OCI-LY1 (cell line): ENCODE measurements around the gene PLA2G3.

Source experiments
- H2AFZ ChIP-seq: fragments of 200-600 bp; sonication (generic), shearing (Covaris generic); 2 replicates; pipeline ENCODE4 v1.6.0; 2014; ENCODE audit warnings: antibody characterized with exemption, mild to moderate bottlenecking, low read length
- H3F3A ChIP-seq: fragments of 200-600 bp; sonication (generic), shearing (Covaris generic); 2 replicates; pipeline ENCODE4 v1.6.0; 2014; ENCODE audit warnings: mild to moderate bottlenecking, antibody characterized with exemption, low read length, moderate library complexity; ENCODE audit not compliant: insufficient read depth
- H3K27ac ChIP-seq: fragments of 200-600 bp; sonication (generic); 2 replicates; pipeline ENCODE4 v1.5.1; 2014; ENCODE audit warnings: low read length, mixed run types, mild to moderate bottlenecking, low read depth; ENCODE audit not compliant: poor library complexity, severe bottlenecking
- H3K27me3 ChIP-seq: fragments of 200-600 bp; sonication (generic); 2 replicates; pipeline ENCODE4 v1.6.0; 2014; ENCODE audit warnings: antibody characterized with exemption, mild to moderate bottlenecking, low read length, moderate library complexity; ENCODE audit not compliant: insufficient read depth
- H3K36me3 ChIP-seq: fragments of 200-600 bp; sonication (generic); 2 replicates; pipeline ENCODE4 v1.6.1; 2014; ENCODE audit warnings: mild to moderate bottlenecking, antibody characterized with exemption, low read length, moderate library complexity, mixed read lengths; ENCODE audit not compliant: insufficient read depth
- H3K4me1 ChIP-seq: fragments of 200-600 bp; sonication (generic); 2 replicates; pipeline ENCODE4 v1.5.1; 2014; ENCODE audit warnings: mild to moderate bottlenecking, low read length, moderate library complexity; ENCODE audit not compliant: insufficient read depth, severe bottlenecking
- H3K4me2 ChIP-seq: fragments of 200-600 bp; sonication (generic), shearing (Covaris generic); 2 replicates; pipeline ENCODE4 v1.6.1; 2014; ENCODE audit warnings: low read length
- H3K4me3 ChIP-seq: fragments of 200-600 bp; sonication (generic); 2 replicates; pipeline ENCODE4 v1.5.1; 2014; ENCODE audit warnings: low read length, low read depth, mild to moderate bottlenecking, mixed read lengths; ENCODE audit not compliant: poor library complexity, severe bottlenecking
- H3K79me2 ChIP-seq: fragments of 200-600 bp; shearing (Covaris generic); 2 replicates; pipeline ENCODE4 v1.6.1; 2016; ENCODE audit warnings: mixed run types, low read length, mixed read lengths; ENCODE audit not compliant: insufficient read depth
- H3K9ac ChIP-seq: fragments of 200-600 bp; sonication (generic), shearing (Covaris generic); 2 replicates; pipeline ENCODE4 v1.6.1; 2014; ENCODE audit warnings: mild to moderate bottlenecking, low read length, mixed read lengths
- H3K9me2 ChIP-seq: fragments of 200-600 bp; sonication (generic), shearing (Covaris generic); 2 replicates; pipeline ENCODE4 v1.6.1; 2014; ENCODE audit warnings: low read depth, mild to moderate bottlenecking, low read length, mixed read lengths
- H3K9me3 ChIP-seq: fragments of 200-600 bp; shearing (Covaris generic); 2 replicates; pipeline ENCODE4 v1.6.1; 2014; ENCODE audit warnings: low read length, mixed read lengths
- H4K20me1 ChIP-seq: fragments of 200-600 bp; sonication (generic), shearing (Covaris generic); 2 replicates; pipeline ENCODE4 v1.6.0; 2016; ENCODE audit warnings: mild to moderate bottlenecking, low read length; ENCODE audit not compliant: insufficient read depth
- EZH2 ChIP-seq: fragments of 200-600 bp; sonication (generic), shearing (Covaris generic); IDR thresholded peaks from 2 replicates; pipeline ENCODE4 v1.8.0; 2017; ENCODE audit warnings: borderline replicate concordance, mixed run types, mild to moderate bottlenecking, antibody characterized with exemption, low read length, moderate library complexity, mixed read lengths
- TF ChIP-seq, protein P1 (sequence below): fragments of 200-600 bp; sonication (generic), shearing (Covaris generic); IDR thresholded peaks from 2 replicates; pipeline ENCODE4 v1.5.1; 2017; ENCODE audit warnings: mild to moderate bottlenecking, antibody characterized with exemption, low read length, moderate library complexity, mixed read lengths

Gene PLA2G3

DNA sequence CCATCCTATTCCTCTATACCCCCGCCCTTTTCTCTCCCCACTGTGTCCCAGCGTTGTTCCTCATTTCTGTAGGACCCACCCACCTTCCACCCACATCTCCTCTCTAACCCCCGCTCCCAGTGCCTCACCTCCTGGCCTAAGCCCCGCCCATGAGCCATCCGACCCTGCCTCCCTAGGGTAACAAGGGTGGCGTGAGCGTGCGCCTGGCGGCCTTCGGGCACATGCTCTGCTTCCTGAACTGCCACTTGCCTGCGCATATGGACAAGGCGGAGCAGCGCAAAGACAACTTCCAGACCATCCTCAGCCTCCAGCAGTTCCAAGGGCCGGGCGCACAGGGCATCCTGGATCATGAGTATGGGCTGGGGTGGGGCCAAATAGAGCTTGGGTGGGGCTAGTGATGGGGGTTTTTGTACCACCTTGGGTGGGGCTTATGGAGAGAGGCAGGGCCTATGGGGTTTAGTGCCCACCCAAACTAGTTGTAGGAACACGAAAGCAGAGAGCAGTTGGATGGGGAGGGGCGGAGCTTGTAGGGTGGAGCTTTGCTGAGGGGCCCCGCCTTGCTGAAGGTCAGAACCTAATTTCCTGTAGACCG lies 13.0 kb downstream of the PLA2G3 start:
- no peaks in the 10 kb centered on the region for H3K9me3 ChIP-seq
- no peak for TF ChIP-seq EZH2
- TF ChIP-seq, protein P1, sequence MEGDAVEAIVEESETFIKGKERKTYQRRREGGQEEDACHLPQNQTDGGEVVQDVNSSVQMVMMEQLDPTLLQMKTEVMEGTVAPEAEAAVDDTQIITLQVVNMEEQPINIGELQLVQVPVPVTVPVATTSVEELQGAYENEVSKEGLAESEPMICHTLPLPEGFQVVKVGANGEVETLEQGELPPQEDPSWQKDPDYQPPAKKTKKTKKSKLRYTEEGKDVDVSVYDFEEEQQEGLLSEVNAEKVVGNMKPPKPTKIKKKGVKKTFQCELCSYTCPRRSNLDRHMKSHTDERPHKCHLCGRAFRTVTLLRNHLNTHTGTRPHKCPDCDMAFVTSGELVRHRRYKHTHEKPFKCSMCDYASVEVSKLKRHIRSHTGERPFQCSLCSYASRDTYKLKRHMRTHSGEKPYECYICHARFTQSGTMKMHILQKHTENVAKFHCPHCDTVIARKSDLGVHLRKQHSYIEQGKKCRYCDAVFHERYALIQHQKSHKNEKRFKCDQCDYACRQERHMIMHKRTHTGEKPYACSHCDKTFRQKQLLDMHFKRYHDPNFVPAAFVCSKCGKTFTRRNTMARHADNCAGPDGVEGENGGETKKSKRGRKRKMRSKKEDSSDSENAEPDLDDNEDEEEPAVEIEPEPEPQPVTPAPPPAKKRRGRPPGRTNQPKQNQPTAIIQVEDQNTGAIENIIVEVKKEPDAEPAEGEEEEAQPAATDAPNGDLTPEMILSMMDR = no peak
- H3F3A ChIP-seq = no peaks in the 10 kb centered on the region
- peak overlapping the region; percentile 32 for H3K27ac ChIP-seq
- H3K27me3 ChIP-seq = no peaks in the 10 kb centered on the region
- no peaks in the 10 kb centered on the region for H3K36me3 ChIP-seq
- H3K4me3 ChIP-seq = peak overlapping the region; percentile 63
- peak overlapping the region; percentile 67 for H3K9ac ChIP-seq
- no peaks in the 10 kb centered on the region for H3K9me2 ChIP-seq
- H3K79me2 ChIP-seq = no peaks in the 10 kb centered on the region
- H4K20me1 ChIP-seq = no peaks in the 10 kb centered on the region
- peaks cover 22% of the 10 kb centered on the region for H3K4me1 ChIP-seq
- no peak overlapping the region; the same call in 1 of the 2 replicates for H2AFZ ChIP-seq
- peak overlapping the region; percentile 93 for H3K4me2 ChIP-seq

GRCh38 chr22:31126869-31127175 lies 13.5 kb downstream of the PLA2G3 start:
- H3K4me1 ChIP-seq = peaks cover 22% of the 10 kb centered on the region
- H3K9me2 ChIP-seq = no peaks in the 10 kb centered on the region
- H3K79me2 ChIP-seq = no peaks in the 10 kb centered on the region
- H3K36me3 ChIP-seq = no peaks in the 10 kb centered on the region
- H3K4me2 ChIP-seq = peak overlapping the region; percentile 93
- no peak overlapping the region for H2AFZ ChIP-seq
- TF ChIP-seq, protein P1 = no peak
- TF ChIP-seq EZH2 = no peak
- no peak overlapping the region for H3K27ac ChIP-seq
- H3F3A ChIP-seq = no peaks in the 10 kb centered on the region
- H3K27me3 ChIP-seq = no peaks in the 10 kb centered on the region
- no peaks in the 10 kb centered on the region for H3K9me3 ChIP-seq
- H4K20me1 ChIP-seq = no peaks in the 10 kb centered on the region
- peak overlapping the region; percentile 55; the same call in 1 of the 2 replicates for H3K9ac ChIP-seq
- H3K4me3 ChIP-seq = peak overlapping the region; percentile 63

- Histone ChIP-seq H3K9me2 (no peaks in the 10 kb centered on the region), H3K9ac (peak overlapping the region; percentile 14; the same call in 1 of the 2 replicates), H3F3A (no peaks in the 10 kb centered on the region), H4K20me1 (no peaks in the 10 kb centered on the region), H3K4me1 (peaks cover 22% of the 10 kb centered on the region), H3K79me2 (no peaks in the 10 kb centered on the region), H3K36me3 (no peaks in the 10 kb centered on the region), H3K27me3 (no peaks in the 10 kb centered on the region), H3K4me3 (peak overlapping the region; percentile 63), H2AFZ (no peak overlapping the region), H3K9me3 (no peaks in the 10 kb centered on the region), H3K4me2 (peak overlapping the region; percentile 93), H3K27ac (no peak overlapping the region)
- TF ChIP-seq EZH2 = no peak
- TF ChIP-seq, protein P1 = no peak
Measured at GRCh38 chr22:31126128-31126868, 14.0 kb downstream of the PLA2G3 start.
